Daoy (cell line): Measurements from ENCODE around the gene PPP1R3A. TPM values are rescaled to one million over a fixed set of nuclear protein-coding genes. Genes with fewer than 3 reads are reported as not detected.
"Not testable (repeated sequence)": the region's sequence is repeated elsewhere in the genome, so short reads cannot be mapped to it uniquely, and the experiment has no call there.

ENCODE experiments used
- DNase-seq: peaks from one replicate; pipeline ENCODE4 v3.0.0-alpha.2; 2015; ENCODE audit warnings: low read depth
- total RNA-seq: library from RNA; depleted of rRNA; stranded (reverse); fragments of >200 nt; shearing (Covaris generic); gene quantifications from 2 replicates; pipeline ENCODE4 v1.2.3, GENCODE V29; 2014; rRNA removed

Gene PPP1R3A, protein sequence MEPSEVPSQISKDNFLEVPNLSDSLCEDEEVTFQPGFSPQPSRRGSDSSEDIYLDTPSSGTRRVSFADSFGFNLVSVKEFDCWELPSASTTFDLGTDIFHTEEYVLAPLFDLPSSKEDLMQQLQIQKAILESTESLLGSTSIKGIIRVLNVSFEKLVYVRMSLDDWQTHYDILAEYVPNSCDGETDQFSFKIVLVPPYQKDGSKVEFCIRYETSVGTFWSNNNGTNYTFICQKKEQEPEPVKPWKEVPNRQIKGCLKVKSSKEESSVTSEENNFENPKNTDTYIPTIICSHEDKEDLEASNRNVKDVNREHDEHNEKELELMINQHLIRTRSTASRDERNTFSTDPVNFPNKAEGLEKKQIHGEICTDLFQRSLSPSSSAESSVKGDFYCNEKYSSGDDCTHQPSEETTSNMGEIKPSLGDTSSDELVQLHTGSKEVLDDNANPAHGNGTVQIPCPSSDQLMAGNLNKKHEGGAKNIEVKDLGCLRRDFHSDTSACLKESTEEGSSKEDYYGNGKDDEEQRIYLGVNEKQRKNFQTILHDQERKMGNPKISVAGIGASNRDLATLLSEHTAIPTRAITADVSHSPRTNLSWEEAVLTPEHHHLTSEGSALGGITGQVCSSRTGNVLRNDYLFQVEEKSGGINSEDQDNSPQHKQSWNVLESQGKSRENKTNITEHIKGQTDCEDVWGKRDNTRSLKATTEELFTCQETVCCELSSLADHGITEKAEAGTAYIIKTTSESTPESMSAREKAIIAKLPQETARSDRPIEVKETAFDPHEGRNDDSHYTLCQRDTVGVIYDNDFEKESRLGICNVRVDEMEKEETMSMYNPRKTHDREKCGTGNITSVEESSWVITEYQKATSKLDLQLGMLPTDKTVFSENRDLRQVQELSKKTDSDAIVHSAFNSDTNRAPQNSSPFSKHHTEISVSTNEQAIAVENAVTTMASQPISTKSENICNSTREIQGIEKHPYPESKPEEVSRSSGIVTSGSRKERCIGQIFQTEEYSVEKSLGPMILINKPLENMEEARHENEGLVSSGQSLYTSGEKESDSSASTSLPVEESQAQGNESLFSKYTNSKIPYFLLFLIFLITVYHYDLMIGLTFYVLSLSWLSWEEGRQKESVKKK
- total RNA-seq: not detected in 2 replicates

GRCh38 chr7:113918946-113919345, at the start of gene PPP1R3A:
Gene PPP1R3A (minus strand): TSS chr7:113919009. CDS start chr7:113918996, 13 bp downstream.
- DNase-seq: no peak

DNA sequence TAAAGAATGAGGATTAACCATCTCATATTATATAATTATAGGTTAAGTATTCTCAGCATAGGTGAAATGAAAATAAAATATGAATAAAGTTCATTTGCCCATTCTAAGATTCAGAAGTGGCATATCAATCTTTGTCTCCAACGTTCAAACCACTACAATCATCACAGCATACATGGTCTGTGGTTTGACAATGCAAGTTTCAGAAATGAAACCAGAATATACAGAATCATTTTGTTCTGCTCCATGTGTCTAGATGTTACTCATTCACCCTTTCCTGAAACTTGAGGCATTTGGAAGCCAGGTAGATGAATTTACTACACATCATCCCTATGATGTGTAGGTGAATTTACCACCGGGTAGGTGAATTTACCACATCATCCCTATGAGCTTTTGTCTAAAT, 44.5 kb upstream of the PPP1R3A start:
- no peak for DNase-seq

DNA sequence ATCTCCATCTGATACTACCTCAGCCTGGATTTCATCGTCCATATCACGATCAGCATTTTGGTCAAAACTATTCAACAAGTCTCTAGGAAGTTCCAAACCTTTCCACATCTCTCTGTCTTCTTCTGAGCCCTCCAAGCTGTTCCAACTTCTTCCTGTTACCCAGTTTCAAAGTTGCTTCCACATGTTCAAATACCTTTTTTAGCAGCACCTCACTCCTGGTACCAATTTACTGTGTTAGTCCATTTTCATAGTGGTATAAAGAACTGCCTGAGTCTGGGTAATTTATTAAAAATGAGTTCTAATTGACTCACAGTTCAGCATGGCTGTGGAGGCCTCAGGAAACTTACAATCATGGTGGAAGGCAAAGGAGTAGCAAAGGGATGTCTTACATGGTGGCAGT, 41.1 kb upstream of the PPP1R3A start:
- no peak for DNase-seq

- no peak for DNase-seq
These were observed 36.3 kb upstream of the PPP1R3A start for GRCh38 chr7:113955157-113955556.

DNA sequence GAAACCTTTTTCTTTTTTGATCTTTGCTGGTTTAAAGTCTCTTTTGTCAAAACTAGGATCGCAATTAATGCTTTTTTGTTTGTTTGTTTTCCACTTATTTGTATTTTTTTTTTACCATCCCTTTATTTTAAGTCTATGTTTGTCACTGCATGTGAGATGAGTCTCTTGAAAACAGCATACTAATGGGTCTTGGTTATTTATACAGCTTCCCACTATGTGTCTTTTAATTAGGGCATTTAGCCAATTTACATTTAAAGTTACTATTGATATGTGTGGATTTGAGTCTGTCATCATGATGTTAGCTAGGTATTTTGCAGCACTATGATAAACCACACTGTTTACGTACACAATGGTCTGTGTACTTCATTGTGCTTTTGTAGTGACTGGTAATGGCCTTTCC, 34.7 kb upstream of the PPP1R3A start:
- DNase-seq: no peak

- DNase-seq: no peak
These were observed 26.5 kb upstream of the PPP1R3A start for GRCh38 chr7:113945018-113945938.

DNA sequence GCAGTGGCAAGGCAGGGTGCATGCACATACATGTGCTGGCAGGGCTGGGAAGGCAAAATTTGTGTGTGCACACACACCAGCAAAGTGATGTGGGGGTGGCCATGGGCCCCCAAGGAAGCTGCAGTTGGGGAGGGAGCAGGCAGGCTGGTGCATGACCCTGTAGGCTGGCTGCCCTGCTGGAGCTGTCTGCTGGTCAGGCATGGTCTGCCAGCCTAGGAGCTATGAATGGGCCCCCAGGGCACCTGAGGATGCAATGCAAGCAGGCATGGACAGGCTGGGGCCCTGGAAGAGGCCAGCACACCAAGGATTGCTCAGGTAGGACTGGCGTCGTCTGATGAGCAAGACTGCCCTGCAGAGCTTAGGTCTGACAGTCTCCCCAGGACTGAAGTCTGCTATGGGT, 18.2 kb upstream of the PPP1R3A start:
- DNase-seq: no peak

- DNase-seq: no peak
These were observed 17.7 kb upstream of the PPP1R3A start for GRCh38 chr7:113936535-113936934.

- DNase-seq: not testable (repeated sequence)
These were observed 10.6 kb upstream of the PPP1R3A start for GRCh38 chr7:113929389-113929788.

DNA sequence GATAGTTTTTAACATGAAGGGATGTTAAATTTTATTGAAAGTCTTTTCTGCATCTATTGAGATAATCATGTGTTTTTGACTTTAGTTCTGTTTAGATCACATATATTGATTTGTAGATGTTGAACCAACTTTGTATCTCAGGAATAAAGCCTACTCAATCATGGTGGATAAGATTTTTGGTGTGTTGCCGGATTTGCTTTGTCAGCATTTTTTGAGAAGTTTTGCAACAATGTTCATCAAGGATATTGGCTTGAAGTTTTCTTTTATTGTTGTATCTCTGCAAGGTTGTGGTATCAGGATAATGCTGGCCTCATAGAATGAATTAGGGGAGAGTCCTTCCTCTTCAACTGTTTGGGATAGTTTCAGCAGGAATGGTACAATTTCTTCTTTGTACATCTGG, 9.3 kb upstream of the PPP1R3A start:
- no peak for DNase-seq

DNA sequence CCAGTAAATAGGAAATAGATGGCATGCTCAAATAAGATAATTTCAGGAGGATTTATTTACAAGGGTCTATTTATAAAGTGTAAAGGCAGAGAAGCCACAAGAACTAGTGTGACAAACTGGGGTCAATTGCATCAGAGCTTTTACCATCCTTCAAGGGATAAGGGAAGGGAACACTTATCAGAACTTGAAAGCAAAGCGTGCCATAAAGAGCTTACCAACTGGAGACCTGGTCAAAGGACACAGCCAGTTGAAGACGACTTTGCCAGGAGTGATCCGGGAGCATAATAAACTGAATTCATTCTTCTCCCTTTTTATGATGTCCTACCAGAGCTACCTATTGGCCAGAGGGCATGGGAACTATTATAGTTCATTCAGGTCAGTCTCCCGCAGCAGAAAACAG, 3.2 kb upstream of the PPP1R3A start:
- no peak for DNase-seq

DNA sequence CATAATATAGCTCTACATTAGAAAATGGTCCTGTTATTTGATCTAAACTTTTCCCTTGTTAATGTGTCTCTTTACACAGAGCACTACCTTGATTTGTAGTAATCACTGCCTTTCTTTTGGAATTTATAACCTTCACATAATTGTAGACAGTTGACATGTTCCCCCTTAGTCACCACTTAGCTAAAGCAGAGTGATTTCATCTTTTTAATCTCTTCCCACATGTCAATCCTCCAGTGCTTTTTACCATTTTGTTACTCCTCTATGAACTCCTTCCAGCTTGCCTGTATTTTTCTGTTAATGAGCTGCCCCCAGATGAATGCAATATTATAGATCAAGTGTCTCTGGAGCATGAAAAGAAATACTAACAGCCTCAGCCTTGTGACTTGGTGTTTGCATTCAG, 2.6 kb upstream of the PPP1R3A start:
- no peak for DNase-seq

GRCh38 chr7:113917840-113918239, 969 bp downstream of the PPP1R3A start:
- DNase-seq: no peak

DNA sequence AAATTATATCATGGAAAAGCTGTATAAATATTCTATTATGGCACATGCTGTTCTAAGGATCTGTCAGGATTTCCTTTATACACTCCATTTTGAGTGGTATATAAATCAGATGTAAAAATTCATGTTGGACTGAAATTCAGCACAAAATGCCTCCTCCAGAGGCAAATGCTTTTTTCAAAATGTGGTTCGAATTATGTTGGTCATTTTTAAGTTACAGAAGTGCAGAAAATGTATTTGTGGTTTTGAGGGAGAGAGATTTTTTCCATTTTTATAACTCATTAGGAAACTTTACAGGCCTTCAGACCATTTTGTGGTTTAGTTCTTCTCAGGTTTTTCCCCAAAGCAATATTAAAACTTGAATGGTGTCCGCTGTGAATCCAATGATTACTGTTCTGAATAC, 2.9 kb downstream of the PPP1R3A start:
- DNase-seq: no peak

DNA sequence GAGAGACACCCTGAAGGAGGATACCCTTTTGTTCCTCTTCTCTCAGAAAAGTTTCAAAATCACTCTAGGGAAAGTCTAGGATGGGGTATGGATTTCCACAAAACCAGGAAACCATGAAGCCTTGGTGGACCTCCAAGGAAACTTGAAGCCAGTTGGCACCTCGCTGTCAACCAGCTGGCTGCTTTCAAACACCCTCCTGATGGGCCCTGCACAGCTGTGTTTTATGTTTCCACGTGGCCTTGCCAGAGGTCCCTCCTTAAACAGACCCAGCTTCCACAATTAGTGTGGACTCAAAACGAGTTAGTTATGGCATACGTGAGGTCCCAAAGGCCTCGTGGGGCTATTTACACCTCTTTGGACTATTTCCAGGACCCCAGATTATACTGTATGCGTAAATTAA, 5.9 kb downstream of the PPP1R3A start:
- no peak for DNase-seq

GRCh38 chr7:113907617-113908016, 11.2 kb downstream of the PPP1R3A start:
- DNase-seq: no peak

GRCh38 chr7:113904521-113904920, 14.3 kb downstream of the PPP1R3A start:
- no peak for DNase-seq

GRCh38 chr7:113892818-113893217, 26.0 kb downstream of the PPP1R3A start:
- no peak for DNase-seq

DNA sequence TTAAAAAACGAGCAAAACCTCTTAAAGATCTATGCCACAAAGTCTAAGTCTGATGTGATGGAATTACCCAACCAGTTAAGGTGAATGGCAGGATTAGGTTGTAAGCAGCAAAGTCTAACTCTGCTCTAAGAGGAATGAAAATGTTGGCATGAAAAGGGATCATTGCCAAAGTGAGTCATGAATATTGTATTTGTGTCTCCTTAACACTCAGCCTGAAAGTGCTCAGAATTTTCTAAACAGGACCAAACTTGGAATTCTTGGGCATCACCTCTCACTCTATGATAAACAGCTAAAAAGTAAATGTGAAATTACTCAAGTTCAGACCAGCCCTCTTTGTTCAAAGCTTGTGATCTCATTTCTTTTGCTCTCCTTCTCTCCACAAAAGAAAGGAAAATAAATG, 27.0 kb downstream of the PPP1R3A start:
- DNase-seq: no peak

DNA sequence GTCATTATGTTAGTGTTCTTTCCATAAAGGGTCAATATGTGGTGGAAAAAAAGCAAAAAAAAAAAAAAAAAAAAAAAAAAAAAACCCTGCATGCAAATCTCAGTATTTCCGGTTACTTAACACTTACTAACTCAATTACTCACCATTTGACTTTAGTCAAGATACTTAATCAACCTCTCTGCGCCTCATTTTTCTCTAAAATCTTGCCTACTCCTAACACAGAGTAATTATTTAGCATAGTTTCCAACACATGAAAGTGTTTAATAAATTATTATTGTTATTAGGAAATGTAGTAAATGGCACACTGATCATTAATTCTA, 27.8 kb downstream of the PPP1R3A start:
- DNase-seq: no peak

GRCh38 chr7:113890331-113891030, 28.3 kb downstream of the PPP1R3A start:
- no peak for DNase-seq
